HG03060 (cell line): Measurements from ENCODE around the gene TUBGCP4.
"Not testable (repeated sequence)": the region's sequence is repeated elsewhere in the genome, so short reads cannot be mapped to it uniquely, and the experiment has no call there.

ENCODE experiments used
- ATAC-seq: cut with Tn5 transposase; IDR thresholded peaks from one replicate; pipeline ENCODE4 v1.9.1; 2021; ENCODE audit warnings: low read depth, moderate number of reproducible peaks; ENCODE audit not compliant: unreplicated experiment

The TUBGCP4 gene, protein sequence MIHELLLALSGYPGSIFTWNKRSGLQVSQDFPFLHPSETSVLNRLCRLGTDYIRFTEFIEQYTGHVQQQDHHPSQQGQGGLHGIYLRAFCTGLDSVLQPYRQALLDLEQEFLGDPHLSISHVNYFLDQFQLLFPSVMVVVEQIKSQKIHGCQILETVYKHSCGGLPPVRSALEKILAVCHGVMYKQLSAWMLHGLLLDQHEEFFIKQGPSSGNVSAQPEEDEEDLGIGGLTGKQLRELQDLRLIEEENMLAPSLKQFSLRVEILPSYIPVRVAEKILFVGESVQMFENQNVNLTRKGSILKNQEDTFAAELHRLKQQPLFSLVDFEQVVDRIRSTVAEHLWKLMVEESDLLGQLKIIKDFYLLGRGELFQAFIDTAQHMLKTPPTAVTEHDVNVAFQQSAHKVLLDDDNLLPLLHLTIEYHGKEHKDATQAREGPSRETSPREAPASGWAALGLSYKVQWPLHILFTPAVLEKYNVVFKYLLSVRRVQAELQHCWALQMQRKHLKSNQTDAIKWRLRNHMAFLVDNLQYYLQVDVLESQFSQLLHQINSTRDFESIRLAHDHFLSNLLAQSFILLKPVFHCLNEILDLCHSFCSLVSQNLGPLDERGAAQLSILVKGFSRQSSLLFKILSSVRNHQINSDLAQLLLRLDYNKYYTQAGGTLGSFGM

DNA sequence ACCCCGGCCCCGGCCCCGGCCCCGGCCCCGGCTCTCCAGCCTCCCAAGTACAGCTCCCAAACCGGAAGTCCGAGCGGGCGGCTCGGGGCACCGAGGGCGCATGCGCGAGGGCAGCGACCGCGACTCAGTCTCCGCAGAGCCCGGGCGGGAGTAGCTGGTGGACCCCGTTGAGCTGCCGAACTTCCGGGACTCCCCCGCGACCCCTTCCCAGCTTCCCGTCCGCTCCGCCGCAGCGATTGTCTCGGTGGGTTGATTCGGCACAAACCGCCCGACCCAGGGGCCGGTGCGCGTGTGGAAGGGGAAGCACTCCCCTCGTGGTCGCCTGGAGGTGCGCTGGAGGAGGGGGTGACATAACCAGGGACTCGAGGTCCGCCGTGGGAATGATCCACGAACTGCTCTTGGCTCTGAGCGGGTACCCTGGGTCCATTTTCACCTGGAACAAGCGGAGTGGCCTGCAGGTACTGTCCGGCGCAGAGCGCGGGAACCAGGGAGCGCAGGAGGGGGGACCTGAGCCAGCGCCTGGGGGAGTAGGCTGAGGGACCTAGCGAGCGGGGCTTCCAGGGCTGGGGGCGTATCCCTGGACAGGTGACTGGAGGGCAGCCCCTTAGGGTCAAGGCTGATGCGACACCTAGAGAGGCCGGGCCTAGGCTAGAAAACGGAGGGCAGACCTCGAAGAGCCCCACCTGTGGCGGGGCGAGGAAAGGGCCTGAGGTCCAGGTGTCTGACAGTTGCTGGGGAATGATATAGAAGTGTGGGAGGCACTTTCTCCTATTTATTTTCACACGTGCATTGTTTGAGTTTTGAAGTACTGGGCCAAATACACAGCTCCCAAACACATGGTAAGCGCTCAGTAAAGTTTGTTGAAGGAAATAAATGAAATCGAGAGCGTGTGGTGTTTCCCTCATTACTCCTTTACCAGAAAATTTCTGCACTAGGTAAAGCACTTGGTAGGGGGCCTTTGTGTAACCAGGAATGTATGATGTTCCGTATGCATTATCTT lies at the start of gene TUBGCP4, which contains the start of gene ZSCAN29:
Gene TUBGCP4, plus strand, starts transcription at position 127 of the 1,000 bp plus-strand sequence. Its CDS starts 254 bp downstream, at position 381.
Gene ZSCAN29, minus strand, starts transcription at position 69 of the 1,000 bp plus-strand sequence. CDS start 1,130 bp downstream, outside the sequence.
- ATAC-seq, result peak; percentile 42

DNA sequence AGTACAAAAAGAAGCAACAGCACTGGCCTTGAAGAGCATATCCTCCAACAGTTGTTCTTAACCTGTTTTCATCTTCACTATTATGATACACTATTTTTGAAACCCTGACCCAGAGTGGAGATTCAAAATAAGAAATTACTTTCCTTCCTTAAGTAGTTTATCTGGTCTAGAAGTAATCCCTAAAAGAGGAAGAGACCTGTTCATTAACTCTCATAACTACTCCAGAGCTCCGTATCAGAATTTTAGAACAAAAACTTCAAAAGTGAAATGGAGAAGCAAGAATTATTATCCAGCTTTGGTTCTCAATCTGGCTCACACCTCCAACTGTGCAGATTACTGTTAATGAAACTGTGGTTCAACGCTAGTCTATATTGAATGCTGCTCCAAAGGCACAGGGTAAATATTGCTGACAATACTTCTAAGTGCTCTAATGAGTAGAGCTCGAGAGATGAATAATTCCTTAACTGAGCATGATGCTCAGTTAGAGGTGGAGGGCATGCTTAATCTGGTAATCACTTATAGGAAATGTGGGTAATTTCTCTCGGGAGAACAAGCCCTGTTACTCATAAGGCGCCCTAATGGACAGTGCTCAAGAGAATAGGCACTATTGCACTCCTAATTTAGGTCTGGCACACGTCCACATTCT lies 45.7 kb upstream of the TUBGCP4 start:
- ATAC-seq, result no peak

DNA sequence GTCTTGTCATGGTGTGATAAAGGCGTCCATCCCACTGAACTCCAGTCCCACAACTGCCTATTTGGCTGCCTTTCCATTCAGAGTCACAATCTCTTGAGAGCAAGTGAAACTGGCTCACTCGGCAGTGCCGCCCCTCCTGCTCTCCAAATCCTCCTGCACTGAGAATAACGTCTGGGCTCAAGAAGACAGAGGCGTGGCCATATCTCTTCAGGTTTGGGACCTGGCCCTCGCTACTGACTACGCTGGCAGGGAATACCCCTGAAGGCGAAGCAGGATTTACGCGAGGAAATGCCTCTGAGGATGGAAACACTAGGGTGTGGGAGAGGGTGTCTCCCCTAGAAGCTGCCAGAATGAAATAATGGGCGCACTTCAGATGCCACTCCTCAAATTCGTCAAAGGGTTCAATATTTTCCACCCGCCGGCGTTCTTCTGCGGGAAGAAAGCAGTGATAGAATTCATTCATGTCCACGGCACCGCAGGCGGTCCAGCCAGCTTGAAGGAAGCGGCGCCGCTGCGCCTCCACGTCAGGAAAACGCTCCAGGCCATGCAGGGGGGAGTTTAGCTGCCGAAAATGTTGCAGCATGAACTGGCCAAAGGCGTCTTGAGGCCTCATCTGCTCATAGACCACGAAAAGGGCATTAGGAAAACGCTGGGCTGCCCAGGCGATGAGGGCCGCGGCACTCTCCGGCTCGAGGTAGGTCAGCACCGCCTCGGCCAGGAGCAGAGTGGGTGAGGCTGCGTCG lies 41.5 kb upstream of the TUBGCP4 start:
- ATAC-seq, result no peak

DNA sequence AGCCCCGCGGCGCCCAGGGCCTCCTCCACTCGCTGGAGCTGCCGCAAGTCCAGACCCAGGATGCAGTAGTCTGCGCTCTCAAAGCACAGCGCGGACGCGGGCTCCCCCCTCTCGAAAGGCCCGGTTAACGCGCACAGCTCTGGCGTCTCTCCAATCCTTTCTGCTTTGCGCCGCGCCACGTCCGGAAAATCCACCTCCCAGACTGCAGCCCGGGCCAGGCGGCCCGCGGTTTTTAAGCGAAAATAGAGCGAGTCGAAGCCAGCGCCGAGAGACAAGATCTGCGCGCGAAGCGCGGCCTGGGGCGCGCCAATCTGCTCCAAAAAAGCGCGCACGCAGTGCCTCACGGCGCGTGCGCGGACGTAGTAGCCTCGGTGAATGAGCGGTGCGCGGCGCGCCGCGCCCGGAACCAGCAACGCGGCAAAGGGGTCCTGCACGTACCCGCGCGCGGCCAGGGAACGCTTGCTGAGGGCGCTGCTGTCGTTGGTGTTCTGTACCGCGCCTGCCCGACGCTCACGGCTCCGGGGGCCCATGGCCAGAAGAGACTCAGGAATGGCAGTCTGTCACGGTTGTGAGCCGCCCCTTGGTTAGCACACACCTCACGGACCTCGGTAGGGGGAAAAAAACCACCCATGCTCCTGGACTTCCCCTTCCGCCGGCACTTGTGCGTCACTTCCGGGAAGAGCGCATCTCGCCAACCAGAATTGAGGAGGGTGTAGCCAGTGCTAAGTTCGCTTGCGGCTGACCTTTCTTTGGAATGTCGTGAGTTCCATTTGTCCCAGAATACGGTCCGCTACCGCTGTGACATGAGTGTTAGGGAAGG lies 40.7 kb upstream of the TUBGCP4 start, which contains the start of gene LCMT2:
Gene LCMT2, minus strand, starts transcription at position 614 of the 820 bp plus-strand sequence. Its CDS starts 84 bp downstream, at position 530.
- ATAC-seq, result peak; percentile 87

DNA sequence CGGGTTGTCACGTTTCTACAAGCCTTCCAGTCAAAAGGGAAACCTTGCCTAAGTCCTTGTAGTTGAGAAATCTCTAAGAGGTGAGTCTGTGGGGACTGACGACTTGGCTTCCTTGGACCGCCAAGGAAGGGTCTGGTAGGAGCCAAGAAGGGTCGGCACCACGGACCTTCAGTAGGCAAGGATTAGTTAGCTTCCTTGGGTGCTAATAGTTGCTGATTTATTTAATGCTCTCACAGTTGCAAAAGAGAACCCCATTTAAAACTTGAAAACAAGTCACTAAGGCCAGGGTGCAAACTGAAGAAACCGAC lies 40.2 kb upstream of the TUBGCP4 start:
- peak; percentile 17 for ATAC-seq

DNA sequence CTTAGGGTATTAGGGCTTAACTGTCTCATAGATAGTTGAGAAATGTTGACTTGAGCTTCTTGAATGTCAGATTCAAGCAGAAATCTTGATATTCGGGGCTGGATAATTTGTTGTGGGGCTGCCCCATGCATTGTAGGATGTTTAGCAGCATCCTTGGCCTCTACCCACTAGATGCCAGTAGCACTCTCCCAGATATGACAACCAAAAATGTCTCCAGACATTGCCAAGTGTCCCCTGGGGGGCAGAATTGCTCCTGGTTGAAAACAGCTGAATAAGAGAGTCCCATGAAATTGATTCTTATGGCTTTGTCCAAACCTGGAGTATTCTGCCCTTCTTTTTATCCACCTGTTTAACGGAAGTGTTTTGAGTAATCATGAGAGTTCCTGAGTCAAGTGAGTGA lies 24.6 kb upstream of the TUBGCP4 start:
- ATAC-seq, result no peak

DNA sequence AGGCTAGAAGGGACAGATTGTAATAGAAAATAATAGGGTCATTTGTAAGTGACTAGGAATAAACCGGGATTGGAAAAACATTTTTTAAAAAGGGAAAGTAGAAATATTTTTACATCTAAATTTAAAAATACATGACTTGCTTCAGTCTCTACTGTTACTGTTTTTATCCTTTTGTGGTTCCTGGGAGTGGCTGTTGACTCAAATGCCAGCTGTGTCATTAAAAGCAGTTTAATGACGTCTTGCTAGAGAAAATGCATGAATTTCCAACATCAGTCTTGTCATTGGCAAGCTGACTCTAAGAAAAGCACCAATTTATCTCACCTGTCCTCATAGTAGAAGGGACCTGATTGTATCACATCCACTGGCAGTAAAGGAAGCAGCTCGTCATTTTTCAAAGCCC lies 23.8 kb upstream of the TUBGCP4 start:
- no peak for ATAC-seq

DNA sequence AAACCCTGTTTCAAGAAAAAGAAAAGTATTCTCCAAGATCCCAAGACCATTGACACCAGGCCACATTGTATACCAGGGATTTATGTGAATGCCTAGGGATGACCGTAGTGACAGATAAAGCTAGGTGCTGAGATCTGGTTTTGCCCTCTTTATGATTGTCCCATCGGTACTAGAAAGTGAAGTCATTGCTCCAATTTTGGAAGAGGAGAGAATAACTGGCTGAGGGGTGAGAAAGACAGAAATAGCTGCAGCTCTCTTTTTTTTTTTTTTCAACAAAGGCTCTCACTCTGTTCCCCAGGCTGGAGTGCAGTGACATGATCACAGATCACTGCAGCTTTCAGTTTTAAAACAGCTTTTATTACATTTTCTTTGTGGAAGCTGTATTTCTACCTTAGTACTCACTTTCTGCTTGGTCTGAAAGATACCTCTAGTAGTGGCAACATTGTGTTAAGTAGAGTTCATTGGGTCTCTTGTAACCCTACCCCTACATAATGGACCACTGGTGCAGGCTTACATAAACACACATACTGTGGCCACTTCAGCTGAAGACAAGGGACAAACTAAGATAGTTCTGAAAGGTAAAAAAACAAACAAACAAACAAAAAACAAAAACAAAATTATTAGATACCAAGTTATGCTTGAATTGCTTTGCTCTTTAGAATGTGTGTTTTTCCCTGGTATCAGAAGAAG lies 18.1 kb upstream of the TUBGCP4 start:
- no peak for ATAC-seq

DNA sequence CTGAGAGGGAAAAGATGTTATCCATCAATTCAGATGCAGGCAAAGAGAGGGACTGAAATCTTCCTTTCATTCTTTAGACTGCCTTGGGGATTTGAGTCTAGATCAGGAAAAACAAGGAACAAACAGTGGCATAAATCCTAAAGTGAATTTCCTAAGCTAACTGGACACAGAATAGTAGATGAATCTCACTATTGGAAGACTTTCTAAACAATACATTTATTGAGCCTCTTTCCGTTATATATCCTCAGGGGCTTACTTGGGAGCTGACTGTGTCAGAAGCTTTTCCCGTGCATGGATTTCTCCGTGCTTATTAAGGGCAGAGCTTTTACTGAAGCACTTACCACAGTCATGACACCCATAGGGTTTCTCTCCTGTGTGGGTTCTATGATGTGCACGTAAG lies 10.1 kb upstream of the TUBGCP4 start:
- ATAC-seq, result no peak

DNA sequence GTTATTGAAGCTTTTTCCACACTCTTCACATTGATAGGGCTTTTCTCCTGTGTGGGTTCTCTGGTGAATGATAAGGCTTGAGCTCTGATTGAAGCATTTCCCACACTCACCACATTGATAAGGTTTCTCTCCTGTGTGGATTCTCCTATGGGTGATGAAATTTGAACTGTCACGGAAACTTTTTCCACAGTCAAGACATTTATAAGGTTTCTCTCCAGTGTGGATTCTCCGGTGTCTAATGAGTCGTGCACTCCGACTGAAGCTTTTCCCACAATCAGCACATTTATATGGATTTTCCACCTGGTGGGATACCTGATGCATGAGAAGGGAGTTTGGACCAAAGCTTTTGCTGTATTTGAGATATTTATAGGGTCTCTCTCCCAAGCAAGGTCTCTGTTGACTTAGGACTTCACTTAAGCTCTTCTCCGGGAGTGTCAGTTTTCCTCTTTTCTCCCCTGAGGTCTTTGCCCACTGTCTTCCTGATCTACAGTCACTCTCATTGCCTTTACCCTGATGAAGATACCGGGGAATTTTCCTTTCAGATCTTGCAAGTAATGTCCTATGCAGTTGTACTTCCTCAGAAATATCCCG lies 9.5 kb upstream of the TUBGCP4 start:
- no peak for ATAC-seq

DNA sequence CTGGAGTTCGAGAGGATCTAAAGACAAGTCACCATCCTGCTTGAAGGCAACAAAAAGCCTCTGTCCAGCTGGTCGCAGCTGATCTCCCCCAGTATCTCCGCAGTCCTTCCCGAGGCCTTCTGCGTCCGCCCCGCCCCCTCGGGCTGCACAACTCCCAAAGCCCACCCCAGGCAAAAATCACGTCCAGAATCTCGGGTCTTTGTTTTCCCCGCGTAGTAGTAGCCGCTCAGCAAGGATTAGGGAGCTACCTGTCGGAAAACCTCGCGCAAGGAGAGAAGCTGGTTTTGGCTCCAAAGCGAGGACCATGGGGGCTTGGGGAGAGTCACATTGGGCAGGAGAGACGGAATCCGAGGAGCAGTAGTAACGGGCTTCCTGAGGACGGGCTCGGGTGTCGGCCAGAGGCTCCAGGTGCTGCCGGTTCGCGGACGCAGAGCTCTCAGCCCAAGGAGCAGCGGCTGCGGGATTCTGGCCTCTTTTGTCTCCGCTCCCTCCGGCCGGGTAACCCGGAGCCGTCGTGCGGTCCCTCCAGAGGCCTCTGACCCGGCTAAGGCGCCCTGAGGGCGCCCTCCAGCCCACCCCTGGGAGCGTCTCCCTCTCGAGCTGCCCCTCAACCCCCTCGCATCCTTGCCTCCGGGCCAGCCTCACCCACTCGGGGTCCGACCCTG lies 459 bp upstream of the TUBGCP4 start:
- ATAC-seq, result no peak

DNA sequence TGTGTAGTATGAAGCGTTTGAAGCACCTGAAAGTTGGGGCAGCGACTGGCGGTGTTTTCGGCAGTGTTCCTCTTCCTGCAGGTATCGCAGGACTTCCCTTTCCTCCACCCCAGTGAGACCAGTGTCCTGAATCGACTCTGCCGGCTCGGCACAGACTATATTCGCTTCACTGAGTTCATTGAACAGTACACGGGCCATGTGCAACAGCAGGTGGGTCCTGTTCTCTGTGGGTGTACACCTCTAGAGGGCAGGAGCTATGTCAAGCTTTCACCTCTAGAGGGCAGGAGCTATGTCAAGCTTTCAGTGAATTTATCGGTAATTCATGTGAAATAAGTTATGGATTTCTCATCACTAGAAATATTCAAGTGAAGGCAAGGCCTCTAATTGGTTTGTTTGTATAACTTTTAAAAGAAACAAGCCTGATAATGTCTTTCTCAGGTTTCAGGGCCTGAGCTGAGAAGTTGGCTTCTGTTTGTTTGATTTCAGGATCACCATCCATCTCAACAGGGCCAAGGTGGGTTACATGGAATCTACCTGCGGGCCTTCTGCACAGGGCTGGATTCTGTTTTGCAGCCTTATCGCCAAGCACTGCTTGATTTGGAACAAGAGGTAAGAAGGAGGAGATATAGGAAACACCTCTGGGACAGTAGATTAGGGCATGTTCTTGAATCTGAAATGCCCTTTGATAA lies 5.3 kb downstream of the TUBGCP4 start:
- no peak for ATAC-seq

DNA sequence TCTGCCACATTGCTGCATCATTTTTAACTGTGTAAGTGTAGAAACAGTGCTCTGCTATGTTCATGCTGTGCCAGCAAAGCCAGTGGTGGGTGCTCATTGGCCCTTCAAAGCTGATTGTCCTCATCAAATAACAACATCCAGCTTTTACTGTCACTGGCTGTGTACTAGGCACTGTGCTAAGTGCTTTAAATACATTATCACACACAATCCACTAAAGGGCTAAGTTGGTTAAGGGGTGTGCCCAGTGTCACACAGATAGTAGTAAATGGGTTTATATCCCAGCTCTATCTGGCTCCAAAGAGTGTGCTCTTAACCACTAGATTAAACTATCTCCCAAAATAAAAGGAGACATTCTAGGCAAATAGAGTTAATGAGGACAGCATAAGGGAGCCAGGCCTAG lies 7.7 kb downstream of the TUBGCP4 start:
- no peak for ATAC-seq

DNA sequence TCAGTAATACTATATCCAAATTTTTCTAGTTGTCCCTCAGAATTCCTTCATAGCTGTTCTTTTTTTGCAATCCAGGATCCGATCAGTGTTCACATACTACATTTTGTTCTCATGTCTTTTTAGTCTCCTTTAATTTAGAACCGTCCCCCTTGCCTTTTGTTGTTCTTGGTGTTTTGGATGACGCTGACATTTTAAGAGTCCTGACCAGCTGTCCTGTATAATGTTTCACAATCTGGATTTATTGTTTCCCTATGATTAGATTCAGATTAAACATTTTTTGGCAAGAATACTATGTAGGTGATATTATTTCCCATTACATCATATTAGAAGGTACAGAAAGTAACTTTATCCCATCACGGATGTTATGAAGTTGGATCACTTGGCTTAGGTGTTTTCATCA lies 11.4 kb downstream of the TUBGCP4 start:
- ATAC-seq, result no peak

DNA sequence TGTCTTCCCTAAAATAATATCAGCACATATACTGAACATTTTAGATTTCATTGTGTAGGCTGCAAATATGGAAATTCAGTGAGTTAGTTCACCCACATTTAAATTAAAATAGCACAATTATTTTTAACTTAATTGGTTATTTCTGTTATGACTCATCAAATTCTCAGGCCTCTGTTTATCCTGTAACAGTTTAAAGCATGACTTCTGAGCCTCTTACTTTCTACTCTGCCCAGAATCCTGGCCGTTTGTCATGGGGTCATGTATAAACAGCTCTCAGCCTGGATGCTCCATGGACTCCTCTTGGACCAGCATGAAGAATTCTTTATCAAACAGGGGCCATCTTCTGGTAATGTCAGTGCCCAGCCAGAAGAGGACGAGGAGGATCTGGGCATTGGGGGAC lies 12.2 kb downstream of the TUBGCP4 start:
- ATAC-seq, result no peak

DNA sequence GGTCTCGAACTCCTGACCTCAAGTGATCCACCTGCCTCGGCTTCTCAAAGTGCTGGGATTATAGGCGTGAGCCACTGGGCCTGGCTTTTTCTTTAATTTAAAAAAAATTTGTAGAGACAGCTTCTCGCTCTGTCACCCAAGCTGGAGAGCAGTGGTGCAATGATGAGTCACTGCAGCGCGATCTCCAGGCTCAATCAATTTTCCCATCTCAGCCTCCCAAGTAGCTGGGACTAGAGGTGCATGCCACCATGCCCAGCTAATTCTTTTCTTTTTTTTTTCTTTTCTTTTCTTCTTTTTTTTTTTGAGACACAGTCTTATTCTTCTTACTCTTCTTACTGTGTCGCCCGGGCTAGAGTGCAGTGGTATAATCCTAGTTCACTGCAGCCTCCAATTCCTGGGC lies 19.8 kb downstream of the TUBGCP4 start:
- no peak for ATAC-seq

DNA sequence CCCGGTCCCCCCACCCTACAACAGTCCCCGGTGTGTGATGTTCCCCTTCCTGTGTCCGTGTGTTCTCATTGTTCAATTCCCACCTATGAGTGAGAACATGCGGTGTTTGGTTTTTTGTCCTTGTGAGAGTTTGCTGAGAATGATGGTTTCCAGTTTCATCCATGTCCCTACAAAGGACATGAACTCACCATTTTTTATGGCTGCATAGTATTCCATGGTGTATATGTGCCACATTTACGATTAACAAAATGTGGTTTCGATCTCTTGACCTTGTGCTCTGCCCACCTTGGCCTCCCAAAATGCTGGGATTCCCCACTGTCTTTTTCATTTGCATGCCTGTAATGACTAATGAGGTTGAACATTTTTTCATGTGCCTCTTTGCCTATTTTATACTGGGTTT lies 22.7 kb downstream of the TUBGCP4 start:
- ATAC-seq, result not testable (repeated sequence)
